ENCODE data around the gene ANXA4. TPM values are rescaled to one million over a fixed set of nuclear protein-coding genes. Genes with fewer than 3 reads are reported as not detected.

ANXA4 gene
- polyA plus RNA-seq, 2 donors, result 25.7 to 57.0 TPM

DNA sequence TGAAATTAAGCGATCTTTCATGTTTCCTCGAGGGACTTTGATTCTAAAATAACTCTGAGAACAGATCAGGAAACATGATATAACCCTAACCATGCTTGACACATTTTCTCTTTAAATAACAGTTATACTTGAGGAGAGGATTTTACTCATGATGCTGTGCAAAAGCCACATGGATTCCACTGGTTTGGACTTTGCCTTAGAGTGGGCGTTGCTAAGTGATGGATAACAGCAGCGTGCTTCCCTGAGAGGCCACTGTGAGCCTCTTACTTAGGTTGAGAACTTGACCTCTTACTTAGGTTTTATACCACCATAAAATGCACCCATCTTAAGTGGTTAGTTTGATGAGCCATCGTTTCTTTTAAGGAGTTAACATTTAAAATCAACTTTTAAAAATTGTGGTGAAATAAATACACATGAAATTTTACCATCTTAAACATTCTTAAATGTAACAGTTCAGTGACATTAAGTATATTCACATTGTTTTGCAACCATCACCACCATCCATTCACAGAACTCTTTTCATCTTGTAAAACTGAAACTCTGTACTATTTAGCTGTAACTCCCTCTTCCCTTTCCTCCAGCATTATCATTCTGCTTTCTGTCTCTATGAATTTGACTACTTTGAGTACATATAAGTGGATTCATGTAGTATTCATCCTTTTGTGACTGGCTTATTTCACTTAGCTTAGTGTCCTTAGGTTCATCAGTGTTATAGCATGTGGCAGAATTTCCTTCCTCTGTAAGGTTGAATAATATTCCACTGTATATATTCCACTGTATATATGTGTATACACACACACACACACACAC, 22.6 kb downstream of the ANXA4 start:
- Histone ChIP-seq H3K36me3 (ENCODE audit: control insufficient read depth in 2 of 2, insufficient read depth in 2 of 2, low read length in 1 of 2) (no peaks in the 10 kb centered on the region), H3K27ac (ENCODE audit: low read depth in 2 of 2, low read length in 1 of 2) (no peak overlapping the region), H3K4me1 (ENCODE audit: control insufficient read depth in 2 of 2, insufficient read depth in 2 of 2, low read length in 1 of 2) (peaks cover 3 to 13% of the 10 kb centered on the region in 2 donors), H3K9me3 (ENCODE audit: control insufficient read depth in 2 of 2, insufficient read depth in 1 of 2, low read depth in 1 of 2, low read length in 1 of 2) (no peaks in the 10 kb centered on the region), H3K27me3 (ENCODE audit: control insufficient read depth in 1 of 2, insufficient read depth in 2 of 2, low read length in 2 of 2) (no peaks in the 10 kb centered on the region), H3K4me3 (ENCODE audit: low read depth in 1 of 2, low read length in 2 of 2) (no peak overlapping the region)
- 70 to 91% methylated on average over 5 of the region's 5 CpGs for WGBS, 2 donors

DNA sequence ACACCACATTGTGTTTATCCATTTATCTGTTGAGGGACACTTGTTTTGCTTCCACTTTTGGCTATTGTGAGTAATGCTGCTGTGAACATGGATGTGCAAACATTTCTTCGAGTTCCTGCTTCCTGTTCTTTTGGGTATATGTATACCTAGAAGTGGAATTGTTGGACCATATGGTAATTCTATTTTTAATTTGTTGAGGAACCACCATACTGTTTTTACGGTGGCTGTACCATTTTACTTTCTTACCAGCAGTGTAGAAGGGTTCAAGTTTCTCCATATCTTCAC, 23.1 kb downstream of the ANXA4 start:
- Histone ChIP-seq H3K4me1 (ENCODE audit: control insufficient read depth in 2 of 2, insufficient read depth in 2 of 2, low read length in 1 of 2) (peaks cover 3 to 13% of the 10 kb centered on the region in 2 donors), H3K27me3 (ENCODE audit: control insufficient read depth in 1 of 2, insufficient read depth in 2 of 2, low read length in 2 of 2) (no peaks in the 10 kb centered on the region)

DNA sequence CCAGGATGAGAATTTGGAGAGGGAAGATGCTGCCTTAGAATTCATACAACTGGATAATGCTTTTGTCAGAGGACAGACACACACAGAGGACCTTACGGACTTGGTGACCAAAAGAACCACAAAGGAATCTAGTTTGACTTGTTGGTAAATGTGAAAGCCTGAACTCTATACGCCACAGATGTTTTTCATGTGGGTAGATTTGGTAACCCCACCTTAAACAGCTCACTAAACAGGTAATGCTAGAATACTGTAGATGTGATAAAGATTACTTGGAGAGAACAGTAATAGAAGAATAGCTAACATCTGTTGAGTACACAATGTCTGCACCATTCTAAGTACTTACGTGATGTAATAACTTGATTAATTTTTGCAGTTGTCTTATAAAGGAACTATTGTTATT, 24.1 kb downstream of the ANXA4 start:
- no peaks in the 10 kb centered on the region for H3K36me3 ChIP-seq (ENCODE audit: control insufficient read depth in 2 of 2, insufficient read depth in 2 of 2, low read length in 1 of 2)
- 45 to 49% methylated on average over 3 of the region's 3 CpGs for WGBS, 2 donors
- H3K4me1 ChIP-seq (ENCODE audit: control insufficient read depth in 2 of 2, insufficient read depth in 2 of 2, low read length in 1 of 2), result peaks cover 3 to 16% of the 10 kb centered on the region in 2 donors
- peak overlapping the region; percentile 60 to 73 for H3K27ac ChIP-seq (ENCODE audit: low read depth in 2 of 2, low read length in 1 of 2)
- no peaks in the 10 kb centered on the region for H3K9me3 ChIP-seq (ENCODE audit: control insufficient read depth in 2 of 2, insufficient read depth in 1 of 2, low read depth in 1 of 2, low read length in 1 of 2)
- H3K27me3 ChIP-seq (ENCODE audit: control insufficient read depth in 1 of 2, insufficient read depth in 2 of 2, low read length in 2 of 2), result no peaks in the 10 kb centered on the region
- no peak overlapping the region for H3K4me3 ChIP-seq (ENCODE audit: low read depth in 1 of 2, low read length in 2 of 2)

More for the DNA sequence above, 23.1 kb downstream of the ANXA4 start:
- H3K27ac ChIP-seq (ENCODE audit: low read depth in 2 of 2, low read length in 1 of 2), result no peak overlapping the region
- H3K36me3 ChIP-seq (ENCODE audit: control insufficient read depth in 2 of 2, insufficient read depth in 2 of 2, low read length in 1 of 2), result no peaks in the 10 kb centered on the region
- no peak overlapping the region for H3K4me3 ChIP-seq (ENCODE audit: low read depth in 1 of 2, low read length in 2 of 2)
- no peaks in the 10 kb centered on the region for H3K9me3 ChIP-seq (ENCODE audit: control insufficient read depth in 2 of 2, insufficient read depth in 1 of 2, low read depth in 1 of 2, low read length in 1 of 2)
- 75 to 80% methylated on average over 2 of the region's 2 CpGs for WGBS, 2 donors

DNA sequence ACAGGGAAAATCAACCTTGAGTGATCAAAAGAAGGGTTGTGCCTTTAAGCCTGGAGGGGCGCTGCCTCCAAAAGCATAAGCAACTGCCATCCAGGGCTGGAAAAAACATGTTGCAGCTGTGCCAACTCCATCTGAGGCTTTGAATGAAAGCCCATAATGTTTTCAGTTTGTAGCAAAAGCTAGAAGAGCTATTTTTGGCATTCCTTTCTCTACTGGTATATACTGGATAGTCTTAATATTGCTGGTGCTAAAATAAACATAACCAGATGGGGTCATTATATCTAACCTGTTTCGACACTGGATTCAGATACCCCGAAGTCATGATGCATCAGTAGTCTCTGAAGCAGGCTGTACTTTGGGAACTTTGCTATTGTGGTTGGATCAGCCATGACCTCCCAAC, 25.1 kb downstream of the ANXA4 start:
- WGBS, 2 donors, result 28 to 48% methylated on average over 3 of the region's 3 CpGs

DNA sequence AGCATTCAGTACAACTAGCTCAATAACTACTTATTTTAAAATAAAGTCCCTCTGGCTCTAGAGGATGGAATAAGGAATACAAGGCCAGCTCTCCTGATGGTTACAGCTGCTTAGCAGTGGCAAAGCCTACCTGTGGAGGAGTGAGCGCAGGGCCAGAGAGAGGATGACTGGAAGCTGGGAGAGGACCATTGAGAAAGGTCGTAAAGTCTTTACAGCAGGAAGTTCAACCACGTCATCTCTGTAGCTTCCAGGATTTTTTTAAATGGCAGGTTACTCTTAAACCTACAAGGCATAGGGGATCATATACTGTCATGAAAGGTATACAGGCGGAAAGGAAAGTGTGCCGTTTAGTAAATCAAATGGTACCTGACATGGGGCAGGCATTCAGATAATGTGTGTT, 26.3 kb downstream of the ANXA4 start:
- H3K4me3 ChIP-seq (ENCODE audit: low read depth in 1 of 2, low read length in 2 of 2), result no peak overlapping the region
- 82 to 93% methylated on average over 5 of the region's 5 CpGs for WGBS, 2 donors
- no peak overlapping the region for H3K27ac ChIP-seq (ENCODE audit: low read depth in 2 of 2, low read length in 1 of 2)
- no peaks in the 10 kb centered on the region for H3K9me3 ChIP-seq (ENCODE audit: control insufficient read depth in 2 of 2, insufficient read depth in 1 of 2, low read depth in 1 of 2, low read length in 1 of 2)
- no peaks in the 10 kb centered on the region for H3K36me3 ChIP-seq (ENCODE audit: control insufficient read depth in 2 of 2, insufficient read depth in 2 of 2, low read length in 1 of 2)
- peaks cover 3 to 14% of the 10 kb centered on the region in 2 donors for H3K4me1 ChIP-seq (ENCODE audit: control insufficient read depth in 2 of 2, insufficient read depth in 2 of 2, low read length in 1 of 2)
- no peaks in the 10 kb centered on the region for H3K27me3 ChIP-seq (ENCODE audit: control insufficient read depth in 1 of 2, insufficient read depth in 2 of 2, low read length in 2 of 2)

More for the DNA sequence above, 25.1 kb downstream of the ANXA4 start:
- no peaks in the 10 kb centered on the region for H3K36me3 ChIP-seq (ENCODE audit: control insufficient read depth in 2 of 2, insufficient read depth in 2 of 2, low read length in 1 of 2)
- H3K9me3 ChIP-seq (ENCODE audit: control insufficient read depth in 2 of 2, insufficient read depth in 1 of 2, low read depth in 1 of 2, low read length in 1 of 2), result no peaks in the 10 kb centered on the region
- H3K27ac ChIP-seq (ENCODE audit: low read depth in 2 of 2, low read length in 1 of 2), result peak overlapping the region; percentile 49 to 75
- no peak overlapping the region for H3K4me3 ChIP-seq (ENCODE audit: low read depth in 1 of 2, low read length in 2 of 2)
- H3K27me3 ChIP-seq (ENCODE audit: control insufficient read depth in 1 of 2, insufficient read depth in 2 of 2, low read length in 2 of 2), result no peaks in the 10 kb centered on the region
- peaks cover 3 to 16% of the 10 kb centered on the region in 2 donors for H3K4me1 ChIP-seq (ENCODE audit: control insufficient read depth in 2 of 2, insufficient read depth in 2 of 2, low read length in 1 of 2)

DNA sequence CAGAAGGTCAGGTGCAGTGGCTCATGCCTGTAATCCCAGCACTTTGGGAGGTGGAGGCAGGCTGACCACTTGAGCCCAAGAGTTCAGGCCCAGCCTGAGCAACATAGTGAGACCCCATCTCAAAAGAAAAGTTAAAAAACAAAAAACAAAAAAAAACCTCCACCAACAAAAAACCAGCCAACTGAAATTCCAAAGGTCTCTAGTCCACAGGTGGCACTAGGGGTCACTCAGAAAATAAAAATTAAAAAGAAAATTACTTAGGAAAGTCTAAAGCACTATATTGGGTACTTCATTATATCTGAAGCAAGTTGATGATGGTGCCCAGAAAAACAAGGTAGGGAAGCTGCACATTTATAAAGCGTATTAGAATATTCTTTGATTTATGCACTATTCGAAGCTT, 26.9 kb downstream of the ANXA4 start:
- Histone ChIP-seq H3K9me3 (ENCODE audit: control insufficient read depth in 2 of 2, insufficient read depth in 1 of 2, low read depth in 1 of 2, low read length in 1 of 2) (no peaks in the 10 kb centered on the region), H3K4me1 (ENCODE audit: control insufficient read depth in 2 of 2, insufficient read depth in 2 of 2, low read length in 1 of 2) (peaks cover 3 to 14% of the 10 kb centered on the region in 2 donors), H3K36me3 (ENCODE audit: control insufficient read depth in 2 of 2, insufficient read depth in 2 of 2, low read length in 1 of 2) (no peaks in the 10 kb centered on the region), H3K4me3 (ENCODE audit: low read depth in 1 of 2, low read length in 2 of 2) (no peak overlapping the region), H3K27me3 (ENCODE audit: control insufficient read depth in 1 of 2, insufficient read depth in 2 of 2, low read length in 2 of 2) (no peaks in the 10 kb centered on the region), H3K27ac (ENCODE audit: low read depth in 2 of 2, low read length in 1 of 2) (no peak overlapping the region)
- 76 to 82% methylated on average over 2 of the region's 2 CpGs for WGBS, 2 donors

DNA sequence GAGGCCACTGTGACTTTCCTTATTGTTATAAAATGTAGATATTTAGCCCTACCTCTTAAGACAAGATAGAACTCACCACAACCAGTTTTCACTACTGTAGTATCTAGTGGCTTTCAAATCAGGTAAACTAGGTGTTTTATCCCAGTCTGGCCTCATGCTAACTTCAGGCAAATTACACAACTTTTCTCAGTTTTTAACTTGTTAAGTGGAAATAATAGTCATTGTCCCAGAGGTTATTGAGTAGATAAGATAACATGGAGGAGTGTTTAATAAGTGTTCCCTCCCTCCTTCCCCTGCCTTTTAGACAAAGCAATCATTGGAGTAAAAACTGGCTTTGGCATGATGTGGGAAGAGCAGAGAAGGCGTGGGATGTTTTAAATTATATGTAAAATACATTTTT, 27.3 kb downstream of the ANXA4 start:
- Histone ChIP-seq H3K4me3 (ENCODE audit: low read depth in 1 of 2, low read length in 2 of 2) (no peak overlapping the region), H3K27ac (ENCODE audit: low read depth in 2 of 2, low read length in 1 of 2) (peak overlapping the region in 1 of 2 donors; percentile 33), H3K9me3 (ENCODE audit: control insufficient read depth in 2 of 2, insufficient read depth in 1 of 2, low read depth in 1 of 2, low read length in 1 of 2) (no peaks in the 10 kb centered on the region), H3K27me3 (ENCODE audit: control insufficient read depth in 1 of 2, insufficient read depth in 2 of 2, low read length in 2 of 2) (no peaks in the 10 kb centered on the region), H3K36me3 (ENCODE audit: control insufficient read depth in 2 of 2, insufficient read depth in 2 of 2, low read length in 1 of 2) (no peaks in the 10 kb centered on the region), H3K4me1 (ENCODE audit: control insufficient read depth in 2 of 2, insufficient read depth in 2 of 2, low read length in 1 of 2) (peaks cover 3 to 14% of the 10 kb centered on the region in 2 donors)
- WGBS, 2 donors, result 80 to 91% methylated on average over 1 of the region's 1 CpG

DNA sequence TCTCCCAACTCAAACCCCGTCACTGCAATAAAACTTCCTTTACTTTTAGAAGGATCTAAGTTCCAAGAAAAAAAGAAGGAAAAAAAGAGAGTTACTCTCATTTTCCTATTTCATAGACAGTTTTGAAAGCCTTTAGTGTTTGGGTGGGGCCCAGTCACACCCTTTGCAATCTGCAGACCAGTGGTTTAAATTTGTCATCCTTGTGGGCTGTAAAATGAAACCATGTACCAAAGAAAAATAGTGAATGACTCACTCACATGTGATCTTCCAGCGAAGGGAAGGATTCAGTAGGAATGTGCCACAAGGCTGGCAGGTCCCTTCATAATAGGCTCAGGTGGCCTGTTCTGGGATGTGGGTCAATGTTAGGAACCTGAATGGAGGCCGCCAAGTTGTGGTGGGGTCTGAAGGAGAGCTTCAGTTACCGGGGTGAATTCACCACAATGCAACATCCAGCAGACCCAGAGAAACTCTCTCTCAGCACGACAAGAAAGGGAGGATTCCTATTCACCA, 28.3 kb downstream of the ANXA4 start:
- WGBS, 2 donors, result 44 to 58% methylated on average over 5 of the region's 5 CpGs
- Histone ChIP-seq H3K27ac (ENCODE audit: low read depth in 2 of 2, low read length in 1 of 2) (peak overlapping the region; percentile 86 to 88), H3K9me3 (ENCODE audit: control insufficient read depth in 2 of 2, insufficient read depth in 1 of 2, low read depth in 1 of 2, low read length in 1 of 2) (no peaks in the 10 kb centered on the region), H3K4me1 (ENCODE audit: control insufficient read depth in 2 of 2, insufficient read depth in 2 of 2, low read length in 1 of 2) (peaks cover 3 to 14% of the 10 kb centered on the region in 2 donors), H3K27me3 (ENCODE audit: control insufficient read depth in 1 of 2, insufficient read depth in 2 of 2, low read length in 2 of 2) (no peaks in the 10 kb centered on the region), H3K36me3 (ENCODE audit: control insufficient read depth in 2 of 2, insufficient read depth in 2 of 2, low read length in 1 of 2) (no peaks in the 10 kb centered on the region), H3K4me3 (ENCODE audit: low read depth in 1 of 2, low read length in 2 of 2) (no peak overlapping the region)

DNA sequence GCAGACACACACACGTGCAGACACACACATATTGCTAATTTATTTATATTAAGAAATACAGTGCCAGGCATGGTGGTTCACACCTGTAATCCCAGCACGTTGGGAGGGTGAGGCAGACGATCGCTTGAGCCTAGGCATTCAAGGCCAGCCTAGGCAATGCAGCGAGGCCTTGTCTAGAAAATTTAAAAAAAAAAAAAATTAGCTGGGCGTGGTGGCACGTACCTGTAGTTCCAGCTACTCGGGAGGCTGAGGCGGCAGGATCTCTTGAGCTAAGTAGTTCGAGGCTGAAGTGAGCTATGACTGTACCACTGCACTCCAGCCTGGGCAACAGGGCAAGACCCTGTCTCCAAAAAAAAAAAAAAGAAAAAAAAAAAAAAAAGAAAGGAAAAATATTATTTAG, 28.8 kb downstream of the ANXA4 start:
- Histone ChIP-seq H3K27me3 (ENCODE audit: control insufficient read depth in 1 of 2, insufficient read depth in 2 of 2, low read length in 2 of 2) (no peaks in the 10 kb centered on the region), H3K36me3 (ENCODE audit: control insufficient read depth in 2 of 2, insufficient read depth in 2 of 2, low read length in 1 of 2) (no peaks in the 10 kb centered on the region), H3K9me3 (ENCODE audit: control insufficient read depth in 2 of 2, insufficient read depth in 1 of 2, low read depth in 1 of 2, low read length in 1 of 2) (no peaks in the 10 kb centered on the region), H3K4me3 (ENCODE audit: low read depth in 1 of 2, low read length in 2 of 2) (no peak overlapping the region), H3K4me1 (ENCODE audit: control insufficient read depth in 2 of 2, insufficient read depth in 2 of 2, low read length in 1 of 2) (peaks cover 3 to 12% of the 10 kb centered on the region in 2 donors), H3K27ac (ENCODE audit: low read depth in 2 of 2, low read length in 1 of 2) (peak overlapping the region; percentile 86 to 88)
- WGBS, 2 donors, result 77 to 79% methylated on average over 10 of the region's 10 CpGs

DNA sequence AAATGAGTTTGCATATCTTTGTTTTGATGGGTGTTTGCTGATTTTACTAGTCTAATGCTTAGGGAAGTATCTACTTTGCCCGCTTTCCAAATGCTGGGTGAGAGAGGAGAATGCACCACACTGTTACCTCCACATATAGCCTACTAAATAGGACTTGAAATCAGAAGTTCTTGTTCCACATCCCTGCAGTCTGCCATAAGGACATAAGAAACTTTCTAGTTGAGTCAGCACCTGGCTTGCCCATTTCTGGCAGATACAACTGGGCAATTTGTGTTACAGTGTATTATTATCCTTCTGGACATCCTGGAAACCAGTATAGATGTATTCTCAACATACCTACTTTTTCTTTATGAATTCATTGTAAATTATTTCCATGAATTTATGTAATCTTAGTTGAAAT, 29.5 kb downstream of the ANXA4 start:
- no peaks in the 10 kb centered on the region for H3K27me3 ChIP-seq (ENCODE audit: control insufficient read depth in 1 of 2, insufficient read depth in 2 of 2, low read length in 2 of 2)
- H3K36me3 ChIP-seq (ENCODE audit: control insufficient read depth in 2 of 2, insufficient read depth in 2 of 2, low read length in 1 of 2), result no peaks in the 10 kb centered on the region
- H3K4me1 ChIP-seq (ENCODE audit: control insufficient read depth in 2 of 2, insufficient read depth in 2 of 2, low read length in 1 of 2), result peaks cover 3 to 8% of the 10 kb centered on the region in 2 donors
- WGBS, 2 donors, result 97 to 100% methylated on average over 1 of the region's 1 CpG
- no peaks in the 10 kb centered on the region for H3K9me3 ChIP-seq (ENCODE audit: control insufficient read depth in 2 of 2, insufficient read depth in 1 of 2, low read depth in 1 of 2, low read length in 1 of 2)
- no peak overlapping the region for H3K4me3 ChIP-seq (ENCODE audit: low read depth in 1 of 2, low read length in 2 of 2)
- no peak overlapping the region for H3K27ac ChIP-seq (ENCODE audit: low read depth in 2 of 2, low read length in 1 of 2)

Measured in esophagus (tissue), 2 donors.